Neural progenitor cell (in vitro differentiated cells): ENCODE data around the gene KAZN.

Experiments
- EZH2 ChIP-seq: fragments of 200-600 bp; sonication (generic); IDR thresholded peaks from 2 replicates; pipeline ENCODE4 v1.6.1; 2017; ENCODE audit warnings: antibody characterized with exemption, mild to moderate bottlenecking, moderate library complexity
- EZH2phosphoT487 ChIP-seq: fragments of 200-600 bp; sonication (generic); IDR thresholded peaks from 2 replicates; pipeline ENCODE4 v1.6.1; 2017; ENCODE audit warnings: antibody characterized with exemption
- TF ChIP-seq, protein P1 (sequence below): fragments of 200-600 bp; sonication (generic); IDR thresholded peaks from 2 replicates; pipeline ENCODE4 v1.5.1; 2017; ENCODE audit warnings: antibody characterized with exemption, mild to moderate bottlenecking

DNA sequence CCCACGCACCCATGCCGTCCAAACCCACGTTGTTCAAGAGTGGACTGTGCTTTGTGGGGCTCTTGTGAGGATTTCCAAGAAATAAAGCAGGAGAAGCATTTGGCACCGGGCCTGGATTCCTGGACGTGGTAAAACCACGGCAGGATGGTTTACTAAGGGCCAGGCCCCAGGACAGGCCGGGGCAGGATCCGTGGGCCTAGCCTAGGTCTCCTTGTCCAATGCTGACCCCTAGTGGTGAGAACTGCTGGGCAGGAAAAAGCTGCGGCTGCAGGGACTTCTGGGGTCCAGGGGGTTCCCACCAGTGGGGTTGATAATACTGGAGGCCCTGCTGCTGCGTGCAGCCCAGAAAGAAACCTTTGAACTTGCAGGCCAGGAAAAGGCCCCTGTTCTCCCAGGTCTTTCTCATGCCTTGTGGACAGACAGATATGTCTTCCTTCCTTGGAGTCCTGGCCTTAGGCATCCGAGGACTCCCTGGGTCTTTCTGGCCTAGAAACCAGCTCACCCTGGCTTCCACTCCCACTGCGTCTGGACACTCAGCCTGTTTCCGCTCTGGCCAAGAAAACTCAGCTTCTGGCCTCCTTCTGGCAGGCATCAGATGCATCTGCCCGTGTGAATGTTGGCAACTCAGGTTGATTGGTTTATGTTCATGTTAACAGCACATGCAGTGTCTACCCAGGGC is 448.1 kb downstream of the KAZN start:
- TF ChIP-seq, protein P1, sequence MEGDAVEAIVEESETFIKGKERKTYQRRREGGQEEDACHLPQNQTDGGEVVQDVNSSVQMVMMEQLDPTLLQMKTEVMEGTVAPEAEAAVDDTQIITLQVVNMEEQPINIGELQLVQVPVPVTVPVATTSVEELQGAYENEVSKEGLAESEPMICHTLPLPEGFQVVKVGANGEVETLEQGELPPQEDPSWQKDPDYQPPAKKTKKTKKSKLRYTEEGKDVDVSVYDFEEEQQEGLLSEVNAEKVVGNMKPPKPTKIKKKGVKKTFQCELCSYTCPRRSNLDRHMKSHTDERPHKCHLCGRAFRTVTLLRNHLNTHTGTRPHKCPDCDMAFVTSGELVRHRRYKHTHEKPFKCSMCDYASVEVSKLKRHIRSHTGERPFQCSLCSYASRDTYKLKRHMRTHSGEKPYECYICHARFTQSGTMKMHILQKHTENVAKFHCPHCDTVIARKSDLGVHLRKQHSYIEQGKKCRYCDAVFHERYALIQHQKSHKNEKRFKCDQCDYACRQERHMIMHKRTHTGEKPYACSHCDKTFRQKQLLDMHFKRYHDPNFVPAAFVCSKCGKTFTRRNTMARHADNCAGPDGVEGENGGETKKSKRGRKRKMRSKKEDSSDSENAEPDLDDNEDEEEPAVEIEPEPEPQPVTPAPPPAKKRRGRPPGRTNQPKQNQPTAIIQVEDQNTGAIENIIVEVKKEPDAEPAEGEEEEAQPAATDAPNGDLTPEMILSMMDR, result peak; percentile 97
- no peak for TF ChIP-seq EZH2phosphoT487
- TF ChIP-seq EZH2, result no peak
